ENCODE data around the gene RAD51B.
"Not testable (repeated sequence)": the region's sequence is repeated elsewhere in the genome, so short reads cannot be mapped to it uniquely, and the experiment has no call there.

RAD51B gene

GRCh38 chr14:68249661-68250451 is 430.3 kb downstream of the RAD51B start:
- in situ Hi-C loops (cut with HindIII; ENCODE audit: low pct_unique_long_range_greater_than_20kb, low sequenced_read_pairs): no loop called here
- no peak for DNase-seq (ENCODE audit: low read depth in 1 of 2, low spot score in 1 of 2)
- no peak for TF ChIP-seq JUND (IDR thresholded peaks at IDR 0.05; ENCODE audit: low read depth)

- TF ChIP-seq JUND (IDR thresholded peaks at IDR 0.05; ENCODE audit: low read depth): no peak
- DNase-seq (ENCODE audit: low read depth in 1 of 2, low spot score in 1 of 2): peak in 1 of 2 experiments; percentile 42
- in situ Hi-C loops (cut with HindIII; ENCODE audit: low pct_unique_long_range_greater_than_20kb, low sequenced_read_pairs): no loop called here
Observed at GRCh38 chr14:68250927-68251768, 431.6 kb downstream of the RAD51B start.

GRCh38 chr14:68251769-68252100 is 432.2 kb downstream of the RAD51B start:
- TF ChIP-seq JUND (IDR thresholded peaks at IDR 0.05; ENCODE audit: low read depth): no peak
- DNase-seq (ENCODE audit: low read depth in 1 of 2, low spot score in 1 of 2): no peak
- in situ Hi-C loops (cut with HindIII; ENCODE audit: low pct_unique_long_range_greater_than_20kb, low sequenced_read_pairs): no loop called here

GRCh38 chr14:68253160-68253780 is 433.7 kb downstream of the RAD51B start:
- TF ChIP-seq JUND (IDR thresholded peaks at IDR 0.05; ENCODE audit: low read depth): no peak
- DNase-seq (ENCODE audit: low read depth in 1 of 2, low spot score in 1 of 2): no peak
- in situ Hi-C loops (cut with HindIII; ENCODE audit: low pct_unique_long_range_greater_than_20kb, low sequenced_read_pairs): no loop called here

- no peak for TF ChIP-seq JUND (IDR thresholded peaks at IDR 0.05; ENCODE audit: low read depth)
- DNase-seq (ENCODE audit: low read depth in 1 of 2, low spot score in 1 of 2): no peak
- in situ Hi-C loops (cut with HindIII; ENCODE audit: low pct_unique_long_range_greater_than_20kb, low sequenced_read_pairs): no loop called here
Observed at GRCh38 chr14:68253878-68254528, 434.4 kb downstream of the RAD51B start.

- DNase-seq (ENCODE audit: low read depth in 1 of 2, low spot score in 1 of 2): no peak
- in situ Hi-C loops (cut with HindIII; ENCODE audit: low pct_unique_long_range_greater_than_20kb, low sequenced_read_pairs): no loop called here
- TF ChIP-seq JUND (IDR thresholded peaks at IDR 0.05; ENCODE audit: low read depth): no peak
Observed at GRCh38 chr14:68254669-68255527, 435.3 kb downstream of the RAD51B start.

- in situ Hi-C loops (cut with HindIII; ENCODE audit: low pct_unique_long_range_greater_than_20kb, low sequenced_read_pairs): no loop called here
- peak; percentile 97 for TF ChIP-seq JUND (IDR thresholded peaks at IDR 0.05; ENCODE audit: low read depth)
- DNase-seq (ENCODE audit: low read depth in 1 of 2, low spot score in 1 of 2): peak; percentile 42 to 86
Observed at GRCh38 chr14:68255693-68256178, 436.2 kb downstream of the RAD51B start.

- DNase-seq (ENCODE audit: low read depth in 1 of 2, low spot score in 1 of 2): no peak
- in situ Hi-C loops (cut with HindIII; ENCODE audit: low pct_unique_long_range_greater_than_20kb, low sequenced_read_pairs): no loop called here
- TF ChIP-seq JUND (IDR thresholded peaks at IDR 0.05; ENCODE audit: low read depth): no peak
Observed at GRCh38 chr14:68257969-68258368, 438.4 kb downstream of the RAD51B start.

GRCh38 chr14:68258995-68259394 is 439.4 kb downstream of the RAD51B start:
- in situ Hi-C loops (cut with HindIII; ENCODE audit: low pct_unique_long_range_greater_than_20kb, low sequenced_read_pairs); DNase-seq (ENCODE audit: low read depth in 1 of 2, low spot score in 1 of 2): not testable (repeated sequence)

- in situ Hi-C loops (cut with HindIII; ENCODE audit: low pct_unique_long_range_greater_than_20kb, low sequenced_read_pairs): no loop called here
- DNase-seq (ENCODE audit: low read depth in 1 of 2, low spot score in 1 of 2): no peak
Observed at GRCh38 chr14:68260121-68260520, 440.5 kb downstream of the RAD51B start.

GRCh38 chr14:68261092-68261842 is 441.7 kb downstream of the RAD51B start:
- in situ Hi-C loops (cut with HindIII; ENCODE audit: low pct_unique_long_range_greater_than_20kb, low sequenced_read_pairs): no loop called here
- TF ChIP-seq JUND (IDR thresholded peaks at IDR 0.05; ENCODE audit: low read depth): no peak
- no peak for DNase-seq (ENCODE audit: low read depth in 1 of 2, low spot score in 1 of 2)

More at GRCh38 chr14:68260121-68260520, 440.5 kb downstream of the RAD51B start:
- no peak for TF ChIP-seq JUND (IDR thresholded peaks at IDR 0.05; ENCODE audit: low read depth)

All from T47D (cell line).